WTC11 (cell line): ENCODE measurements around the gene POLR3A. TPM values are rescaled to one million over a fixed set of nuclear protein-coding genes. Genes with fewer than 3 reads are reported as not detected.

ENCODE experiments used
- ATAC-seq: fragments of 200-7000 bp; cut with Tn5 transposase; 2 replicates; pipeline ENCODE4 v1.10.0; 2021; ENCODE audit warnings: mild to moderate bottlenecking, moderate library complexity
- CTCF ChIA-PET: fragments of 300-600 bp; sonication (Branson Sonifier 250); formaldehyde crosslinking; loops from one replicate; lab custom pipeline; 2021; ENCODE audit warnings: antibody characterized with exemption; lab: Charles Lee
- POLR2A ChIA-PET: fragments of 350-600 bp; sonication (Branson Sonifier 250); formaldehyde crosslinking; loops from one replicate; lab custom pipeline; 2021; ENCODE audit warnings: antibody characterized with exemption; lab: Charles Lee
- DNase-seq: peaks from one replicate; pipeline ENCODE4 v3.0.0; 2021; ENCODE audit warnings: low spot score
- H3K27ac Mint-ChIP-seq: 2 replicates; pipeline ENCODE4 v1.8.0; 2021; ENCODE audit warnings: mixed read lengths
- H3K27me3 Mint-ChIP-seq: 2 replicates; pipeline ENCODE4 v1.8.0; 2021; ENCODE audit warnings: low read depth, mild to moderate bottlenecking, moderate library complexity, mixed read lengths
- H3K36me3 Mint-ChIP-seq: 2 replicates; pipeline ENCODE4 v1.8.0; 2021; ENCODE audit warnings: mixed read lengths
- H3K4me1 Mint-ChIP-seq: 2 replicates; pipeline ENCODE4 v1.8.0; 2022; ENCODE audit warnings: mixed read lengths
- H3K4me3 Mint-ChIP-seq: 2 replicates; pipeline ENCODE4 v1.8.0; 2021; ENCODE audit warnings: mild to moderate bottlenecking, moderate library complexity, mixed read lengths
- H3K9me3 Mint-ChIP-seq: 2 replicates; pipeline ENCODE4 v1.8.0; 2021; ENCODE audit warnings: mixed read lengths
- E2F4 ChIP-seq: sonication (generic); formaldehyde crosslinking; IDR thresholded peaks from 2 replicates; pipeline ENCODE4 v1.8.1; 2022; ENCODE audit warnings: low read depth, mild to moderate bottlenecking, moderate library complexity, missing genetic modification reagents, borderline replicate concordance
- ESRRA ChIP-seq: sonication (generic); formaldehyde crosslinking; IDR thresholded peaks from 2 replicates; pipeline ENCODE4 v1.8.1; 2022; ENCODE audit warnings: mild to moderate bottlenecking, missing genetic modification reagents, borderline replicate concordance
- FOXJ3 ChIP-seq: sonication (generic); formaldehyde crosslinking; IDR thresholded peaks from 2 replicates; pipeline ENCODE4 v1.9.0; 2021; ENCODE audit warnings: missing genetic modification reagents, mild to moderate bottlenecking, borderline replicate concordance
- FOXP1 ChIP-seq: sonication (generic); formaldehyde crosslinking; IDR thresholded peaks from 2 replicates; pipeline ENCODE4 v1.8.0; 2022; ENCODE audit warnings: missing genetic modification reagents, mild to moderate bottlenecking, moderate library complexity, borderline replicate concordance
- FOXP4 ChIP-seq: sonication (generic); formaldehyde crosslinking; IDR thresholded peaks from 2 replicates; pipeline ENCODE4 v1.8.0; 2022; ENCODE audit warnings: mild to moderate bottlenecking, missing genetic modification reagents
- NR1H2 ChIP-seq: sonication (generic); formaldehyde crosslinking; IDR thresholded peaks from 2 replicates; pipeline ENCODE4 v1.9.0; 2021; ENCODE audit warnings: mild to moderate bottlenecking, moderate library complexity, missing genetic modification reagents
- NR2C2 ChIP-seq: sonication (generic); formaldehyde crosslinking; IDR thresholded peaks from 2 replicates; pipeline ENCODE4 v1.8.0; 2022; ENCODE audit warnings: mild to moderate bottlenecking, missing genetic modification reagents
- RORB ChIP-seq: fragments of 250-450 bp; sonication (Bioruptor Pico); IDR thresholded peaks from 2 replicates; pipeline ENCODE4 v1.9.0; 2021; ENCODE audit warnings: mild to moderate bottlenecking
- SMAD3 ChIP-seq: sonication (generic); formaldehyde crosslinking; IDR thresholded peaks from 2 replicates; pipeline ENCODE4 v1.8.0; 2022; ENCODE audit warnings: missing genetic modification reagents, mild to moderate bottlenecking, borderline replicate concordance
- SMAD4 ChIP-seq: sonication (generic); formaldehyde crosslinking; IDR thresholded peaks from 2 replicates; pipeline ENCODE4 v1.8.0; 2022; ENCODE audit warnings: mild to moderate bottlenecking, missing genetic modification reagents
- STAT6 ChIP-seq: sonication (generic); formaldehyde crosslinking; conservative IDR thresholded peaks from 2 replicates; pipeline ENCODE4 v1.8.1; 2023; ENCODE audit warnings: mild to moderate bottlenecking, low read depth, missing genetic modification reagents, moderate library complexity
- TCF7 ChIP-seq: sonication (generic); formaldehyde crosslinking; IDR thresholded peaks from 2 replicates; pipeline ENCODE4 v1.8.0; 2022; ENCODE audit warnings: mild to moderate bottlenecking, low read depth, missing genetic modification reagents, moderate library complexity
- ZNF396 ChIP-seq: fragments of 250-450 bp; sonication (Bioruptor Pico); IDR thresholded peaks from 2 replicates; pipeline ENCODE4 v1.8.0; 2021; ENCODE audit warnings: mild to moderate bottlenecking, moderate library complexity, borderline replicate concordance
- ZNF512 ChIP-seq: sonication (generic); formaldehyde crosslinking; IDR thresholded peaks from 2 replicates; pipeline ENCODE4 v1.8.1; 2022; ENCODE audit warnings: missing genetic modification reagents, borderline replicate concordance
- total RNA-seq: library from RNA; stranded (reverse); gene quantifications from 3 replicates; pipeline ENCODE4 v1.2.3, GENCODE V29; 2021
- TF ChIP-seq, protein P1 (sequence below): sonication (generic); formaldehyde crosslinking; IDR thresholded peaks from 2 replicates; pipeline ENCODE4 v1.8.0; 2022; ENCODE audit warnings: missing genetic modification reagents
- TF ChIP-seq, protein P2 (sequence below): fragments of 250-450 bp; sonication (Bioruptor Pico); IDR thresholded peaks from 2 replicates; pipeline ENCODE4 v1.9.0; 2021; ENCODE audit warnings: mild to moderate bottlenecking, borderline replicate concordance

The POLR3A gene
- total RNA-seq, 1 experiment from 2014 or later: 32.2 TPM

- TF ChIP-seq NR1H2 (CRISPR knock-in tag) (no peak), FOXP1 (CRISPR knock-in tag) (no peak), SMAD3 (CRISPR knock-in tag) (no peak), ZNF396 (no peak), ZNF512 (CRISPR knock-in tag) (no peak), RORB (CRISPR knock-in tag) (no peak), TCF7 (no peak), SMAD4 (CRISPR knock-in tag) (no peak)
- TF ChIP-seq, protein P1, sequence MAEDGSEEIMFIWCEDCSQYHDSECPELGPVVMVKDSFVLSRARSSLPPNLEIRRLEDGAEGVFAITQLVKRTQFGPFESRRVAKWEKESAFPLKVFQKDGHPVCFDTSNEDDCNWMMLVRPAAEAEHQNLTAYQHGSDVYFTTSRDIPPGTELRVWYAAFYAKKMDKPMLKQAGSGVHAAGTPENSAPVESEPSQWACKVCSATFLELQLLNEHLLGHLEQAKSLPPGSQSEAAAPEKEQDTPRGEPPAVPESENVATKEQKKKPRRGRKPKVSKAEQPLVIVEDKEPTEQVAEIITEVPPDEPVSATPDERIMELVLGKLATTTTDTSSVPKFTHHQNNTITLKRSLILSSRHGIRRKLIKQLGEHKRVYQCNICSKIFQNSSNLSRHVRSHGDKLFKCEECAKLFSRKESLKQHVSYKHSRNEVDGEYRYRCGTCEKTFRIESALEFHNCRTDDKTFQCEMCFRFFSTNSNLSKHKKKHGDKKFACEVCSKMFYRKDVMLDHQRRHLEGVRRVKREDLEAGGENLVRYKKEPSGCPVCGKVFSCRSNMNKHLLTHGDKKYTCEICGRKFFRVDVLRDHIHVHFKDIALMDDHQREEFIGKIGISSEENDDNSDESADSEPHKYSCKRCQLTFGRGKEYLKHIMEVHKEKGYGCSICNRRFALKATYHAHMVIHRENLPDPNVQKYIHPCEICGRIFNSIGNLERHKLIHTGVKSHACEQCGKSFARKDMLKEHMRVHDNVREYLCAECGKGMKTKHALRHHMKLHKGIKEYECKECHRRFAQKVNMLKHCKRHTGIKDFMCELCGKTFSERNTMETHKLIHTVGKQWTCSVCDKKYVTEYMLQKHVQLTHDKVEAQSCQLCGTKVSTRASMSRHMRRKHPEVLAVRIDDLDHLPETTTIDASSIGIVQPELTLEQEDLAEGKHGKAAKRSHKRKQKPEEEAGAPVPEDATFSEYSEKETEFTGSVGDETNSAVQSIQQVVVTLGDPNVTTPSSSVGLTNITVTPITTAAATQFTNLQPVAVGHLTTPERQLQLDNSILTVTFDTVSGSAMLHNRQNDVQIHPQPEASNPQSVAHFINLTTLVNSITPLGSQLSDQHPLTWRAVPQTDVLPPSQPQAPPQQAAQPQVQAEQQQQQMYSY (CRISPR knock-in tag): no peak
- H3K27me3 Mint-ChIP-seq: no peaks in the 10 kb centered on the region
- H3K9me3 Mint-ChIP-seq: no peaks in the 10 kb centered on the region
- ATAC-seq (no peak), DNase-seq (no peak)
- H3K27ac Mint-ChIP-seq: peak overlapping the region; percentile 89
- H3K4me3 Mint-ChIP-seq: peak overlapping the region; percentile 86
- ChIA-PET CTCF (interaction anchor here (1.0 kb wide), 1 partner anchor 143 kb away, joined by 4 read pairs; no protein-coding TSS in a partner anchor), POLR2A (no interaction called here)
- peaks cover 43% of the 10 kb centered on the region for H3K36me3 Mint-ChIP-seq
- peaks cover 45% of the 10 kb centered on the region for H3K4me1 Mint-ChIP-seq
These were observed 4.0 kb upstream of the POLR3A start for GRCh38 chr10:78033387-78033636.

- H3K4me3 Mint-ChIP-seq: peak overlapping the region; percentile 100
- H3K9me3 Mint-ChIP-seq: no peaks in the 10 kb centered on the region
- H3K27me3 Mint-ChIP-seq: no peaks in the 10 kb centered on the region
- no peak for TF ChIP-seq STAT6
- TF ChIP-seq, protein P2, sequence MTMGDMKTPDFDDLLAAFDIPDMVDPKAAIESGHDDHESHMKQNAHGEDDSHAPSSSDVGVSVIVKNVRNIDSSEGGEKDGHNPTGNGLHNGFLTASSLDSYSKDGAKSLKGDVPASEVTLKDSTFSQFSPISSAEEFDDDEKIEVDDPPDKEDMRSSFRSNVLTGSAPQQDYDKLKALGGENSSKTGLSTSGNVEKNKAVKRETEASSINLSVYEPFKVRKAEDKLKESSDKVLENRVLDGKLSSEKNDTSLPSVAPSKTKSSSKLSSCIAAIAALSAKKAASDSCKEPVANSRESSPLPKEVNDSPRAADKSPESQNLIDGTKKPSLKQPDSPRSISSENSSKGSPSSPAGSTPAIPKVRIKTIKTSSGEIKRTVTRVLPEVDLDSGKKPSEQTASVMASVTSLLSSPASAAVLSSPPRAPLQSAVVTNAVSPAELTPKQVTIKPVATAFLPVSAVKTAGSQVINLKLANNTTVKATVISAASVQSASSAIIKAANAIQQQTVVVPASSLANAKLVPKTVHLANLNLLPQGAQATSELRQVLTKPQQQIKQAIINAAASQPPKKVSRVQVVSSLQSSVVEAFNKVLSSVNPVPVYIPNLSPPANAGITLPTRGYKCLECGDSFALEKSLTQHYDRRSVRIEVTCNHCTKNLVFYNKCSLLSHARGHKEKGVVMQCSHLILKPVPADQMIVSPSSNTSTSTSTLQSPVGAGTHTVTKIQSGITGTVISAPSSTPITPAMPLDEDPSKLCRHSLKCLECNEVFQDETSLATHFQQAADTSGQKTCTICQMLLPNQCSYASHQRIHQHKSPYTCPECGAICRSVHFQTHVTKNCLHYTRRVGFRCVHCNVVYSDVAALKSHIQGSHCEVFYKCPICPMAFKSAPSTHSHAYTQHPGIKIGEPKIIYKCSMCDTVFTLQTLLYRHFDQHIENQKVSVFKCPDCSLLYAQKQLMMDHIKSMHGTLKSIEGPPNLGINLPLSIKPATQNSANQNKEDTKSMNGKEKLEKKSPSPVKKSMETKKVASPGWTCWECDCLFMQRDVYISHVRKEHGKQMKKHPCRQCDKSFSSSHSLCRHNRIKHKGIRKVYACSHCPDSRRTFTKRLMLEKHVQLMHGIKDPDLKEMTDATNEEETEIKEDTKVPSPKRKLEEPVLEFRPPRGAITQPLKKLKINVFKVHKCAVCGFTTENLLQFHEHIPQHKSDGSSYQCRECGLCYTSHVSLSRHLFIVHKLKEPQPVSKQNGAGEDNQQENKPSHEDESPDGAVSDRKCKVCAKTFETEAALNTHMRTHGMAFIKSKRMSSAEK: no peak
- TF ChIP-seq E2F4 (CRISPR knock-in tag): no peak
- no peak for TF ChIP-seq ESRRA (CRISPR knock-in tag)
- TF ChIP-seq FOXP4 (CRISPR knock-in tag): no peak
- no peak for TF ChIP-seq NR2C2 (CRISPR knock-in tag)
- TF ChIP-seq FOXJ3 (CRISPR knock-in tag): no peak
- no peak for TF ChIP-seq TCF7
- H3K4me1 Mint-ChIP-seq: peaks cover 13% of the 10 kb centered on the region
- ATAC-seq (peak; percentile 3; the same call in 1 of the 2 replicates), DNase-seq (peak; percentile 19)
- ChIA-PET POLR2A (no interaction called here), CTCF (interaction anchor here (0.5 to 2.0 kb wide), 7 partner anchors 15 to 273 kb away, joined by 3 to 11 read pairs (median 4); no protein-coding TSS in a partner anchor)
- H3K27ac Mint-ChIP-seq: peak overlapping the region; percentile 97
- H3K36me3 Mint-ChIP-seq: peaks cover 34% of the 10 kb centered on the region
These were observed 662 bp downstream of the POLR3A start for GRCh38 chr10:78028438-78029268.
